Endothelial cell of hepatic sinusoid (primary cell): ENCODE results near the gene VEPH1.

Experiments
- in situ Hi-C: cut with HindIII; loops from 2 replicates; pipeline ENCODE4 v1.10.0; 2017; ENCODE audit warnings: low sequenced_read_pairs

VEPH1 gene

GRCh38 chr3:157488144-157488543 is 15.1 kb downstream of the VEPH1 start:
- in situ Hi-C loops = no loop called here

- in situ Hi-C loops = no loop called here
Observed at GRCh38 chr3:157487339-157487738, 15.9 kb downstream of the VEPH1 start.

- in situ Hi-C loops = no loop called here
Observed at GRCh38 chr3:157479464-157480243, 23.6 kb downstream of the VEPH1 start.

- in situ Hi-C loops = no loop called here
Observed at GRCh38 chr3:157477441-157477840, 25.8 kb downstream of the VEPH1 start.

- in situ Hi-C loops = no loop called here
Observed at GRCh38 chr3:157475921-157476414, 27.2 kb downstream of the VEPH1 start.

- in situ Hi-C loops = no loop called here
Observed at GRCh38 chr3:157472648-157473047, 30.6 kb downstream of the VEPH1 start.

- in situ Hi-C loops = no loop called here
Observed at GRCh38 chr3:157471064-157471463, 32.2 kb downstream of the VEPH1 start.

- in situ Hi-C loops = no loop called here
Observed at GRCh38 chr3:157469561-157470294, 33.5 kb downstream of the VEPH1 start.

GRCh38 chr3:157467200-157467599 is 36.0 kb downstream of the VEPH1 start:
- in situ Hi-C loops = no loop called here

GRCh38 chr3:157465741-157466140 is 37.5 kb downstream of the VEPH1 start:
- in situ Hi-C loops = no loop called here

GRCh38 chr3:157464321-157464720 is 38.9 kb downstream of the VEPH1 start:
- in situ Hi-C loops = no loop called here

- in situ Hi-C loops = no loop called here
Observed at GRCh38 chr3:157463816-157464215, 39.4 kb downstream of the VEPH1 start.

GRCh38 chr3:157460253-157460652 is 43.0 kb downstream of the VEPH1 start:
- in situ Hi-C loops = no loop called here

- in situ Hi-C loops = no loop called here
Observed at GRCh38 chr3:157459706-157460105, 43.5 kb downstream of the VEPH1 start.

- in situ Hi-C loops = no loop called here
Observed at GRCh38 chr3:157453824-157454223, 49.4 kb downstream of the VEPH1 start.

- in situ Hi-C loops = no loop called here
Observed at GRCh38 chr3:157452097-157452496, 51.1 kb downstream of the VEPH1 start.

GRCh38 chr3:157447026-157447694 is 56.1 kb downstream of the VEPH1 start:
- in situ Hi-C loops = no loop called here

- in situ Hi-C loops = no loop called here
Observed at GRCh38 chr3:157445857-157446256, 57.4 kb downstream of the VEPH1 start.

- in situ Hi-C loops = loop anchor here (5.0 kb wide), 1 partner anchor 72 kb away; no protein-coding TSS in a partner anchor
Observed at GRCh38 chr3:157444797-157445184, 58.4 kb downstream of the VEPH1 start.

- in situ Hi-C loops = loop anchor here (5.0 kb wide), 1 partner anchor 72 kb away; no protein-coding TSS in a partner anchor
Observed at GRCh38 chr3:157443905-157444796, 59.1 kb downstream of the VEPH1 start.
